ENCODE data around the gene TCEA3. TPM values are rescaled to one million over a fixed set of nuclear protein-coding genes. Genes with fewer than 3 reads are reported as not detected.

The TCEA3 gene
- total and polyA plus RNA-seq, 2 experiments from 2014 or later = not detected

DNA sequence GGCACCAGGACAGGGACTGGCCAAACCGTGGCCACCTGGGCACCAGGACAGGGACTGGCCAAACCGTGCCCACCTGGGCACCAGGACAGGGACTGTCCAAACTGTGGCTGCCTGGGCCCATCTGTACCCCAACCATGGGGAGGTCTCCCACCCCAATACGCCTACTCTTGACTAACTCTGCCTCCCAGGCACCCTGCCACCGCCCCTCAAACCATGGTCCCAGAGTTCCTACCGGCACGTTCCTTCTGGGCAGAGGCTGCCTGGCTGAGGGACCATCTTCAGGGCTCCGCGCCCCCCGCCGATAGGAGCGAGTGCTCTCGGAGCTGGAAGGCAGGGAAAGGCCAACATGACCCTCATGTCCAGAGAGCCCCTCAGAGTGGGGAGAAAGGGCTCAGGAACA, 6.3 kb upstream of the TCEA3 start:
- H3K9me2 ChIP-seq (ENCODE audit: insufficient read depth) = no peaks in the 10 kb centered on the region
- peaks cover 10% of the 10 kb centered on the region for H4K20me1 ChIP-seq (replicated peaks; ENCODE audit: insufficient read depth)
- no peak overlapping the region for H3K27ac Mint-ChIP-seq
- H3K9me3 Mint-ChIP-seq = no peaks in the 10 kb centered on the region
- H3F3A ChIP-seq (replicated peaks; ENCODE audit: low read depth) = no peaks in the 10 kb centered on the region
- TF ChIP-seq EZH2phosphoT487 (IDR thresholded peaks at IDR 0.05; ENCODE audit: unreplicated experiment) = no peak
- TF ChIP-seq NANOG (IDR thresholded peaks at IDR 0.05; ENCODE audit: borderline replicate concordance) = no peak
- TF ChIP-seq CREB1 (CRISPR knock-in tag; IDR thresholded peaks at IDR 0.05; ENCODE audit: low read depth) = no peak
- TF ChIP-seq POLR2AphosphoS5 (IDR thresholded peaks at IDR 0.05; ENCODE audit: low read depth) = no peak
- TF ChIP-seq ETS1 (IDR thresholded peaks at IDR 0.05) = no peak
- no peak for TF ChIP-seq STAT1 (IDR thresholded peaks at IDR 0.05; ENCODE audit: unreplicated experiment)
- H3K27ac ChIP-seq (ENCODE audit: low read depth) = no peak overlapping the region
- peaks cover 23% of the 10 kb centered on the region for H3K27me3 Mint-ChIP-seq (ENCODE audit: insufficient read depth, low read depth, poor library complexity)
- H3K4me3 ChIP-seq = no peak overlapping the region
- peaks cover 6% of the 10 kb centered on the region; the same call in 1 of the 2 replicates for H3K36me3 ChIP-seq (ENCODE audit: insufficient read depth)
- ATAC-seq = no peak
- H3K36me3 Mint-ChIP-seq (ENCODE audit: low read depth) = peaks cover 50% of the 10 kb centered on the region
- DNase-seq (ENCODE audit: low spot score) = no peak
- H3K4me1 Mint-ChIP-seq = no peaks in the 10 kb centered on the region; the same call in 2 of the 3 replicates
- no peak overlapping the region for H3K4me3 Mint-ChIP-seq
- no peaks in the 10 kb centered on the region for H3K79me2 ChIP-seq (replicated peaks; ENCODE audit: insufficient read depth)
- peaks cover 30% of the 10 kb centered on the region for H3K27me3 ChIP-seq (ENCODE audit: insufficient read depth)
- no peak overlapping the region for H2AFZ ChIP-seq
- no peaks in the 10 kb centered on the region for H3K4me1 ChIP-seq (ENCODE audit: insufficient read depth)
- no peak overlapping the region for H3K4me2 ChIP-seq

DNA sequence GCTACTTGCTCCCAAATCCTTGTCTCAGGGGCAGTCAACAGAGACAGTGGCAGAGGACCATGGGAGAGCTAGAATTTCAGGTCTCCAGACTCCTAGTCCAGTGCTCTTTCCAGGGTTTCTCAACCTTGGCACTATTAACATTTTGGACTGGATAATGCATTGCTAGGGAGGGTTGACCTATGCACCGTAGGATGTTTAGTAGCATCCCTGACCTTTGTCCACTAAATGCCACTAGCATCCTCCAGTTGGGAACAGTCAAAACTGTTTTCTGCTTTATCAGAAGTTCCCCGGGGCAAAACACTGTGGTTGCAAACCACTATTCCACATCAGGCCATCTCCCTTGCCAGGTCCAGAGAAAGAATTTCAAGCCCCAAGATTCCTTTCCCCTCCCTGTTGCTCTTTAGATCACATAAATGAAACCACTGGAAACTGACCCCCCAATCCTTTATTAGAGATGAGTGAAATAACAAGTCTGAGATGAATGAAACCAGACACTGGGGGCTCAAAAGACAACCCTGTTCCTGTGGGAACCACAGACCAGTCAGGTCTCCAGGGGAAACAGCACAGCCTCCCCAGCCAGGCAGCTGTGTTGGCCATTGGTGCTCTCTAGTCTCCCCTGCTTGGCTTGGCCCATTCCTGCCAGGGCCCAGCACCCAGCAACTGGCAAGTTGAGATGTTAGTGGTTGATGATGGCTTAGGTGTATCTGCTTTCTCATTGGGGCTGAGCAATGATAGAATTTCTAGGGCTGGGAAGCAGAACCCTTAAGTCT, 3.8 kb upstream of the TCEA3 start:
- Mint-ChIP-seq H3K4me3 (no peak overlapping the region), H3K27ac (no peak overlapping the region), H3K27me3 (ENCODE audit: insufficient read depth, low read depth, poor library complexity) (peaks cover 47% of the 10 kb centered on the region), H3K9me3 (no peaks in the 10 kb centered on the region), H3K4me1 (peaks cover 8% of the 10 kb centered on the region), H3K36me3 (ENCODE audit: low read depth) (peaks cover 34% of the 10 kb centered on the region)
- H3K9me2 ChIP-seq (ENCODE audit: insufficient read depth) = no peaks in the 10 kb centered on the region
- peaks cover 4% of the 10 kb centered on the region; the same call in 1 of the 2 replicates for H3K4me1 ChIP-seq (ENCODE audit: insufficient read depth)
- no peaks in the 10 kb centered on the region for H3K79me2 ChIP-seq (replicated peaks; ENCODE audit: insufficient read depth)
- no peaks in the 10 kb centered on the region for H3K36me3 ChIP-seq (ENCODE audit: insufficient read depth)
- ATAC-seq (no peak), DNase-seq (ENCODE audit: low spot score) (no peak)
- H3K27ac ChIP-seq (ENCODE audit: low read depth) = no peak overlapping the region
- H4K20me1 ChIP-seq (replicated peaks; ENCODE audit: insufficient read depth) = peaks cover 5% of the 10 kb centered on the region
- H3F3A ChIP-seq (replicated peaks; ENCODE audit: low read depth) = 0 out of 2 replicates have a peak, but pooled peaks cover 2% of the 10 kb centered on the region
- H3K27me3 ChIP-seq (ENCODE audit: insufficient read depth) = peaks cover 55% of the 10 kb centered on the region
- H3K4me3 ChIP-seq = no peak overlapping the region
- no peak overlapping the region for H2AFZ ChIP-seq
- no peak overlapping the region for H3K4me2 ChIP-seq
- TF ChIP-seq CREB1 (CRISPR knock-in tag; IDR thresholded peaks at IDR 0.05; ENCODE audit: low read depth) (no peak), ZNF114 (CRISPR knock-in tag; IDR thresholded peaks at IDR 0.05) (no peak), STAT1 (IDR thresholded peaks at IDR 0.05; ENCODE audit: unreplicated experiment) (no peak), NANOG (IDR thresholded peaks at IDR 0.05; ENCODE audit: borderline replicate concordance) (no peak), POLR2AphosphoS5 (IDR thresholded peaks at IDR 0.05; ENCODE audit: low read depth) (no peak), ETS1 (IDR thresholded peaks at IDR 0.05) (no peak)
- TF ChIP-seq, protein P1, sequence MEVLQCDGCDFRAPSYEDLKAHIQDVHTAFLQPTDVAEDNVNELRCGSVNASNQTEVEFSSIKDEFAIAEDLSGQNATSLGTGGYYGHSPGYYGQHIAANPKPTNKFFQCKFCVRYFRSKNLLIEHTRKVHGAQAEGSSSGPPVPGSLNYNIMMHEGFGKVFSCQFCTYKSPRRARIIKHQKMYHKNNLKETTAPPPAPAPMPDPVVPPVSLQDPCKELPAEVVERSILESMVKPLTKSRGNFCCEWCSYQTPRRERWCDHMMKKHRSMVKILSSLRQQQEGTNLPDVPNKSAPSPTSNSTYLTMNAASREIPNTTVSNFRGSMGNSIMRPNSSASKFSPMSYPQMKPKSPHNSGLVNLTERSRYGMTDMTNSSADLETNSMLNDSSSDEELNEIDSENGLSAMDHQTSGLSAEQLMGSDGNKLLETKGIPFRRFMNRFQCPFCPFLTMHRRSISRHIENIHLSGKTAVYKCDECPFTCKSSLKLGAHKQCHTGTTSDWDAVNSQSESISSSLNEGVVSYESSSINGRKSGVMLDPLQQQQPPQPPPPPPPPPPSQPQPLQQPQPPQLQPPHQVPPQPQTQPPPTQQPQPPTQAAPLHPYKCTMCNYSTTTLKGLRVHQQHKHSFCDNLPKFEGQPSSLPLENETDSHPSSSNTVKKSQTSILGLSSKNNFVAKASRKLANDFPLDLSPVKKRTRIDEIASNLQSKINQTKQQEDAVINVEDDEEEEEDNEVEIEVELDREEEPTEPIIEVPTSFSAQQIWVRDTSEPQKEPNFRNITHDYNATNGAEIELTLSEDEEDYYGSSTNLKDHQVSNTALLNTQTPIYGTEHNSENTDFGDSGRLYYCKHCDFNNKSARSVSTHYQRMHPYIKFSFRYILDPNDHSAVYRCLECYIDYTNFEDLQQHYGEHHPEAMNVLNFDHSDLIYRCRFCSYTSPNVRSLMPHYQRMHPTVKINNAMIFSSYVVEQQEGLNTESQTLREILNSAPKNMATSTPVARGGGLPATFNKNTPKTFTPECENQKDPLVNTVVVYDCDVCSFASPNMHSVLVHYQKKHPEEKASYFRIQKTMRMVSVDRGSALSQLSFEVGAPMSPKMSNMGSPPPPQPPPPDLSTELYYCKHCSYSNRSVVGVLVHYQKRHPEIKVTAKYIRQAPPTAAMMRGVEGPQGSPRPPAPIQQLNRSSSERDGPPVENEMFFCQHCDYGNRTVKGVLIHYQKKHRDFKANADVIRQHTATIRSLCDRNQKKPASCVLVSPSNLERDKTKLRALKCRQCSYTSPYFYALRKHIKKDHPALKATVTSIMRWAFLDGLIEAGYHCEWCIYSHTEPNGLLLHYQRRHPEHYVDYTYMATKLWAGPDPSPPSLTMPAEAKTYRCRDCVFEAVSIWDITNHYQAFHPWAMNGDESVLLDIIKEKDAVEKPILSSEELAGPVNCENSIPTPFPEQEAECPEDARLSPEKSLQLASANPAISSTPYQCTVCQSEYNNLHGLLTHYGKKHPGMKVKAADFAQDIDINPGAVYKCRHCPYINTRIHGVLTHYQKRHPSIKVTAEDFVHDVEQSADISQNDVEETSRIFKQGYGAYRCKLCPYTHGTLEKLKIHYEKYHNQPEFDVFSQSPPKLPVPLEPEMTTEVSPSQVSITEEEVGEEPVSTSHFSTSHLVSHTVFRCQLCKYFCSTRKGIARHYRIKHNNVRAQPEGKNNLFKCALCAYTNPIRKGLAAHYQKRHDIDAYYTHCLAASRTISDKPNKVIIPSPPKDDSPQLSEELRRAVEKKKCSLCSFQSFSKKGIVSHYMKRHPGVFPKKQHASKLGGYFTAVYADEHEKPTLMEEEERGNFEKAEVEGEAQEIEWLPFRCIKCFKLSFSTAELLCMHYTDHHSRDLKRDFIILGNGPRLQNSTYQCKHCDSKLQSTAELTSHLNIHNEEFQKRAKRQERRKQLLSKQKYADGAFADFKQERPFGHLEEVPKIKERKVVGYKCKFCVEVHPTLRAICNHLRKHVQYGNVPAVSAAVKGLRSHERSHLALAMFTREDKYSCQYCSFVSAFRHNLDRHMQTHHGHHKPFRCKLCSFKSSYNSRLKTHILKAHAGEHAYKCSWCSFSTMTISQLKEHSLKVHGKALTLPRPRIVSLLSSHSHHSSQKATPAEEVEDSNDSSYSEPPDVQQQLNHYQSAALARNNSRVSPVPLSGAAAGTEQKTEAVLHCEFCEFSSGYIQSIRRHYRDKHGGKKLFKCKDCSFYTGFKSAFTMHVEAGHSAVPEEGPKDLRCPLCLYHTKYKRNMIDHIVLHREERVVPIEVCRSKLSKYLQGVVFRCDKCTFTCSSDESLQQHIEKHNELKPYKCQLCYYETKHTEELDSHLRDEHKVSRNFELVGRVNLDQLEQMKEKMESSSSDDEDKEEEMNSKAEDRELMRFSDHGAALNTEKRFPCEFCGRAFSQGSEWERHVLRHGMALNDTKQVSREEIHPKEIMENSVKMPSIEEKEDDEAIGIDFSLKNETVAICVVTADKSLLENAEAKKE (CRISPR knock-in tag; IDR thresholded peaks at IDR 0.05) = no peak
